HL-60 (cell line): ENCODE measurements around the gene PARVA.

Experiments
- DNase-seq, 2 experiments: peaks; one replicate each; pipeline ENCODE4 v3.0.0-alpha.2; 2010 to 2020; ENCODE audit warnings: low read depth in 1 of 2, low spot score in 1 of 2
- H3K27ac ChIP-seq: fragments of 250-450 bp; sonication (Bioruptor Pico); replicated peaks from 2 replicates; pipeline ENCODE4 v1.5.1; 2020; ENCODE audit warnings: mild to moderate bottlenecking, moderate library complexity
- H3K27me3 ChIP-seq: fragments of 250-450 bp; sonication (Bioruptor Pico); 2 replicates; pipeline ENCODE4 v1.5.1; 2021; ENCODE audit warnings: mild to moderate bottlenecking, moderate library complexity; ENCODE audit not compliant: insufficient read depth, poor library complexity, severe bottlenecking
- H3K4me3 ChIP-seq: replicated peaks from 2 replicates; pipeline ENCODE4 v1.5.1; 2011; ENCODE audit warnings: mild to moderate bottlenecking, control low read depth, low read length; ENCODE audit not compliant: insufficient read depth
- GABPA ChIP-seq: IDR thresholded peaks from 2 replicates; pipeline ENCODE4 v1.6.1; 2012; ENCODE audit warnings: low read depth
- POLR2AphosphoS5 ChIP-seq: IDR thresholded peaks from 2 replicates; pipeline ENCODE4 v1.6.1; 2012; ENCODE audit warnings: low read depth
- REST ChIP-seq: IDR thresholded peaks from 2 replicates; pipeline ENCODE4 v1.6.1; 2012; ENCODE audit warnings: low read depth; ENCODE audit not compliant: insufficient replicate concordance
- SPI1 ChIP-seq: IDR thresholded peaks from 2 replicates; pipeline ENCODE4 v1.6.1; 2012; ENCODE audit warnings: low read depth, mild to moderate bottlenecking, borderline replicate concordance
- TF ChIP-seq, protein P1 (sequence below): IDR thresholded peaks from one replicate; pipeline ENCODE4 v1.5.1; 2011; ENCODE audit warnings: low read length, control low read depth, inconsistent platforms; ENCODE audit not compliant: insufficient read depth

Gene PARVA

GRCh38 chr11:12380565-12381325 is 3.4 kb downstream of the PARVA start:
- Histone ChIP-seq H3K4me3 (no peak overlapping the region), H3K27me3 (peaks cover 24% of the 10 kb centered on the region), H3K27ac (no peak overlapping the region)
- TF ChIP-seq GABPA, result no peak
- no peak for TF ChIP-seq REST
- no peak for TF ChIP-seq SPI1
- TF ChIP-seq, protein P1, sequence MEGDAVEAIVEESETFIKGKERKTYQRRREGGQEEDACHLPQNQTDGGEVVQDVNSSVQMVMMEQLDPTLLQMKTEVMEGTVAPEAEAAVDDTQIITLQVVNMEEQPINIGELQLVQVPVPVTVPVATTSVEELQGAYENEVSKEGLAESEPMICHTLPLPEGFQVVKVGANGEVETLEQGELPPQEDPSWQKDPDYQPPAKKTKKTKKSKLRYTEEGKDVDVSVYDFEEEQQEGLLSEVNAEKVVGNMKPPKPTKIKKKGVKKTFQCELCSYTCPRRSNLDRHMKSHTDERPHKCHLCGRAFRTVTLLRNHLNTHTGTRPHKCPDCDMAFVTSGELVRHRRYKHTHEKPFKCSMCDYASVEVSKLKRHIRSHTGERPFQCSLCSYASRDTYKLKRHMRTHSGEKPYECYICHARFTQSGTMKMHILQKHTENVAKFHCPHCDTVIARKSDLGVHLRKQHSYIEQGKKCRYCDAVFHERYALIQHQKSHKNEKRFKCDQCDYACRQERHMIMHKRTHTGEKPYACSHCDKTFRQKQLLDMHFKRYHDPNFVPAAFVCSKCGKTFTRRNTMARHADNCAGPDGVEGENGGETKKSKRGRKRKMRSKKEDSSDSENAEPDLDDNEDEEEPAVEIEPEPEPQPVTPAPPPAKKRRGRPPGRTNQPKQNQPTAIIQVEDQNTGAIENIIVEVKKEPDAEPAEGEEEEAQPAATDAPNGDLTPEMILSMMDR, result no peak
- no peak for TF ChIP-seq POLR2AphosphoS5
- no peak for DNase-seq

- Histone ChIP-seq H3K4me3 (no peak overlapping the region), H3K27me3 (peaks cover 15% of the 10 kb centered on the region)
- TF ChIP-seq POLR2AphosphoS5 (no peak), SPI1 (no peak)
Measured at GRCh38 chr11:12381875-12382274, 4.5 kb downstream of the PARVA start.

GRCh38 chr11:12382451-12382850 is 5.1 kb downstream of the PARVA start:
- DNase-seq, result no peak
- H3K4me3 ChIP-seq, result no peak overlapping the region
- H3K27me3 ChIP-seq, result peaks cover 10% of the 10 kb centered on the region
- TF ChIP-seq SPI1 (no peak), REST (no peak), GABPA (no peak), POLR2AphosphoS5 (no peak)
- TF ChIP-seq, protein P1, result no peak
- no peak overlapping the region for H3K27ac ChIP-seq

More at GRCh38 chr11:12381875-12382274, 4.5 kb downstream of the PARVA start:
- no peak for DNase-seq
- no peak overlapping the region for H3K27ac ChIP-seq

DNA sequence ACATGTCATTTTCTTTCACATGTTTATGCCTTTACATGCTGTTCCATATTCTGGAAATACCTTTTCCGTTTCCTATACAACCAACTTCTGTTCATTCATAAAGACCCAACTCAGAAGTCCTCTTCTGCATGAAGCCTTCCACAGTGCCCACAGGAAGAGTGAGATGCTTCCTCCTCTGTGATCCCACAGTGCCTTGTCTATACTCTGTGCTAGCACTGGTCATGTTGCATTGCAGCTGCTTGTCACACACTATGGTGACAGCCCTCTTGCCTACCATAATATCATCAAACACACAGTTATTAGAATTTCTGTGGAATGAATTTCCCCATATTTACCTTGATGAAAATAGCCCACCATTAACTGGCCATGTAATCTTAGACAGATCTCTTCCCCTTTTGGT is 8.9 kb downstream of the PARVA start:
- DNase-seq, result no peak
- H3K27ac ChIP-seq, result no peak overlapping the region
- TF ChIP-seq POLR2AphosphoS5, result no peak
- TF ChIP-seq, protein P1, result no peak
- TF ChIP-seq REST, result no peak
- TF ChIP-seq GABPA, result no peak
- TF ChIP-seq SPI1, result no peak

More for the DNA sequence above, 8.9 kb downstream of the PARVA start:
- Histone ChIP-seq H3K4me3 (no peak overlapping the region), H3K27me3 (peaks cover 6% of the 10 kb centered on the region)
